Neutrophil (primary cell): ENCODE results near the gene C19orf67.
A peak's percentile ranks its signal among the peaks of the same experiment; 100 is the strongest.

Source experiments
- H3K27ac ChIP-seq: fragments of 200-600 bp; sonication (generic); 2 replicates; pipeline ENCODE4 v1.5.1; 2016; ENCODE audit warnings: mild to moderate bottlenecking, moderate library complexity
- H3K27me3 ChIP-seq: fragments of 200-600 bp; sonication (generic); 2 replicates; pipeline ENCODE4 v1.6.0; 2016; ENCODE audit warnings: mild to moderate bottlenecking
- H3K36me3 ChIP-seq: fragments of 200-600 bp; sonication (generic); 2 replicates; pipeline ENCODE4 v1.5.1; 2017
- H3K4me1 ChIP-seq, 2 experiments: fragments of 200-600 bp in 1 of 2; sonication (generic) in 1 of 2; 1 replicate in 1 of 2; 2 replicates in 1 of 2; pipeline versions ENCODE4 v1.5.1 to v1.6.1; 2013 to 2016; ENCODE audit warnings: low read depth in 1 of 2, low read length in 1 of 2, mild to moderate bottlenecking in 1 of 2, moderate library complexity in 1 of 2; ENCODE audit not compliant: control insufficient read depth in 1 of 2, insufficient read depth in 1 of 2
- H3K4me3 ChIP-seq, 2 experiments: fragments of 200-600 bp in 1 of 2; sonication (generic) in 1 of 2; 1 replicate in 1 of 2; 2 replicates in 1 of 2; pipeline ENCODE4 v1.5.1; 2013 to 2016; ENCODE audit warnings: low read depth in 1 of 2, low read length in 1 of 2, mild to moderate bottlenecking in 1 of 2, moderate library complexity in 1 of 2
- H3K9me3 ChIP-seq: fragments of 200-600 bp; sonication (generic); 2 replicates; pipeline ENCODE4 v1.5.1; 2016
- TF ChIP-seq, protein P1 (sequence below): fragments of 200-600 bp; sonication (generic); IDR thresholded peaks from 2 replicates; pipeline ENCODE4 v1.5.1; 2016; ENCODE audit warnings: antibody characterized with exemption

C19orf67 gene

GRCh38 chr19:14102102-14102696 is 16.6 kb upstream of the C19orf67 start:
- H3K27ac ChIP-seq, result no peak overlapping the region
- H3K4me1 ChIP-seq, result no peaks in the 10 kb centered on the region
- TF ChIP-seq, protein P1, sequence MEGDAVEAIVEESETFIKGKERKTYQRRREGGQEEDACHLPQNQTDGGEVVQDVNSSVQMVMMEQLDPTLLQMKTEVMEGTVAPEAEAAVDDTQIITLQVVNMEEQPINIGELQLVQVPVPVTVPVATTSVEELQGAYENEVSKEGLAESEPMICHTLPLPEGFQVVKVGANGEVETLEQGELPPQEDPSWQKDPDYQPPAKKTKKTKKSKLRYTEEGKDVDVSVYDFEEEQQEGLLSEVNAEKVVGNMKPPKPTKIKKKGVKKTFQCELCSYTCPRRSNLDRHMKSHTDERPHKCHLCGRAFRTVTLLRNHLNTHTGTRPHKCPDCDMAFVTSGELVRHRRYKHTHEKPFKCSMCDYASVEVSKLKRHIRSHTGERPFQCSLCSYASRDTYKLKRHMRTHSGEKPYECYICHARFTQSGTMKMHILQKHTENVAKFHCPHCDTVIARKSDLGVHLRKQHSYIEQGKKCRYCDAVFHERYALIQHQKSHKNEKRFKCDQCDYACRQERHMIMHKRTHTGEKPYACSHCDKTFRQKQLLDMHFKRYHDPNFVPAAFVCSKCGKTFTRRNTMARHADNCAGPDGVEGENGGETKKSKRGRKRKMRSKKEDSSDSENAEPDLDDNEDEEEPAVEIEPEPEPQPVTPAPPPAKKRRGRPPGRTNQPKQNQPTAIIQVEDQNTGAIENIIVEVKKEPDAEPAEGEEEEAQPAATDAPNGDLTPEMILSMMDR, result no peak
- H3K27me3 ChIP-seq, result no peaks in the 10 kb centered on the region
- H3K4me3 ChIP-seq, result no peak overlapping the region
- H3K9me3 ChIP-seq, result no peaks in the 10 kb centered on the region
- peaks cover 98% of the 10 kb centered on the region for H3K36me3 ChIP-seq

DNA sequence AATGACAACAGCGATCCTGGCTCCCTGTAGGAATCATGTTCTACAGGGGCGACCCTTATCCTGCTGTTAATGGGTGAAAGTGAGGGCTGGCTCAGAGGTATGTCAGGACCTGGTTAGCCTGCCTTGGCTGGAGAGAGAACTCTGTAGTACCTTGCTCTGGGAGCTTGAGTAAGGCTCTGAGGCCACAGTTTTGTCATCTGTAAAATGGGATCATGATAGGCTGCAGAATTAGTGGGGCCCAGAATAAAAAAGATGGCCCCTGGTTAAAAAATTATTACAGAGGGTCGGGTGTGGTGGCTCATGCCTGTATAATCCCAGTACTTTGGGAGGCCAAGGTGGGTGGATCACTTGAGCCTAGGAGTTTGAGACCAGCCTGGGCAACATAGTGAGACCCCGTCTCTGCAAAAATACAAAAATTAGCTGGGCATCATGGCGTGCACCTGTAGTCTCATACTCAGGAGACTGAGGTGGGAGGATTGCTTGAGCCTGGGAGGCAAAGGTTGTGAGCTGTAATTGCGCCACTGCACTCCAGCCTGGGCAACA is 15.5 kb upstream of the C19orf67 start:
- TF ChIP-seq, protein P1, result no peak
- no peak overlapping the region for H3K4me3 ChIP-seq
- H3K27ac ChIP-seq, result no peak overlapping the region
- no peaks in the 10 kb centered on the region for H3K27me3 ChIP-seq
- no peaks in the 10 kb centered on the region for H3K4me1 ChIP-seq
- peaks cover 98% of the 10 kb centered on the region for H3K36me3 ChIP-seq
- no peaks in the 10 kb centered on the region for H3K9me3 ChIP-seq

DNA sequence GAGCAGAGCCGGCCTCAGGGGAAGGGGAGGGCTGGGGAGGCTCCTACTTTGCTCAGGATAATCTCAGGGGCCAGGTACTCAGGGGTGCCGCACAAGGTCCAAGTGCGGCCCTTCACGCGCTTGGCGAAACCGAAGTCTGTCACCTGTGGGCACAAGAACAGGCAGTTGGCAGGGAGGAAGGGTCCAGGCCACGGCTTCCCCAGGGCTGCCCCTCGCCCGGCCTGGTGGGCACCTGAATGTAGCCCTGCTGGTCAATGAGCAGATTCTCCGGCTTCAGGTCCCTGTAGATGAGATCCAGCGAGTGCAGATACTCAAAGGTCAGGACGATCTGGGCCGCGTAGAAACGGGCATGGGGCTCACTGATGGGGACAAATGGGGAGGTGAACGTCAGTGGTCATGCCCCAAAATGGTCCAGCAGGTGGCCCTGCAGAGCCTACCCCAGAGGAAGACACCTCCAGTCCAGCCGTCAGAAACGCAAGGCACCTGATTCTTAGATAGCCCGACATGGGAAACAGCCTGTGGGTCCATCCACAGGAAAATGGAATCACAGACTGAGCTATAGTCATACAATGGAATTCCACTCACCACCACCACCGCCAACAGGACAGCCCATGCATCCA is 12.1 kb upstream of the C19orf67 start:
- Histone ChIP-seq H3K4me1 (no peaks in the 10 kb centered on the region), H3K27ac (no peak overlapping the region), H3K4me3 (no peak overlapping the region), H3K36me3 (peaks cover 92% of the 10 kb centered on the region), H3K27me3 (no peaks in the 10 kb centered on the region), H3K9me3 (no peaks in the 10 kb centered on the region)
- TF ChIP-seq, protein P1, result peak; percentile 8

- TF ChIP-seq, protein P1, result no peak
- no peak overlapping the region for H3K27ac ChIP-seq
- peaks cover 86% of the 10 kb centered on the region for H3K36me3 ChIP-seq
Measured at GRCh38 chr19:14096272-14096992, 10.8 kb upstream of the C19orf67 start.

DNA sequence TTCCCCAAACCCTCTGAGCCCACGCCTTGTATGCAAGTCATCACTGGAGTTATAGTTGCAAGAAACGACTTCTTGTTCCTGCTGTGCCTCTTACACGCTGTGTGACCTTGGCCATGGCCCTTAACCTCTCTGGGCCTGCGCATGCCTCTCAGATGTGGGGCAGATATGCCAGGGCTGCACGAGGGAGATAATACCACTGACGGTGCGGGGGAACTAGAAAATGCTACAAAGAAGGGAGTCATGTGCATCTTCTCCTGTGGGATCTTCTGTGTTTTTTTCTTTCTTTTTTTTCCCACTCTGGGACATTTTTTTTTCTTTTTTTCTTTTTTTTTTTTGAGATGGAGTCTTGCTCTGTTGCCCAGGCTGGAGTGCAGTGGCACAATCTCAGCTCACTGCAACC is 9.3 kb upstream of the C19orf67 start:
- H3K4me3 ChIP-seq, result no peak overlapping the region
- no peaks in the 10 kb centered on the region for H3K27me3 ChIP-seq
- H3K9me3 ChIP-seq, result no peaks in the 10 kb centered on the region
- H3K36me3 ChIP-seq, result peaks cover 70% of the 10 kb centered on the region
- H3K27ac ChIP-seq, result peak overlapping the region; percentile 32
- TF ChIP-seq, protein P1, result no peak
- H3K4me1 ChIP-seq, result peaks cover 11 to 12% of the 10 kb centered on the region in 2 experiments

More at GRCh38 chr19:14096272-14096992, 10.8 kb upstream of the C19orf67 start:
- no peaks in the 10 kb centered on the region for H3K27me3 ChIP-seq
- peaks cover 5 to 8% of the 10 kb centered on the region in 2 experiments for H3K4me1 ChIP-seq
- H3K9me3 ChIP-seq, result no peaks in the 10 kb centered on the region
- H3K4me3 ChIP-seq, result no peak overlapping the region
